ENCODE results near the gene BMP10. TPM values are rescaled to one million over a fixed set of nuclear protein-coding genes. Genes with fewer than 3 reads are reported as not detected.

The BMP10 gene
- total RNA-seq, 1 donor from 2014 or later, result not detected

DNA sequence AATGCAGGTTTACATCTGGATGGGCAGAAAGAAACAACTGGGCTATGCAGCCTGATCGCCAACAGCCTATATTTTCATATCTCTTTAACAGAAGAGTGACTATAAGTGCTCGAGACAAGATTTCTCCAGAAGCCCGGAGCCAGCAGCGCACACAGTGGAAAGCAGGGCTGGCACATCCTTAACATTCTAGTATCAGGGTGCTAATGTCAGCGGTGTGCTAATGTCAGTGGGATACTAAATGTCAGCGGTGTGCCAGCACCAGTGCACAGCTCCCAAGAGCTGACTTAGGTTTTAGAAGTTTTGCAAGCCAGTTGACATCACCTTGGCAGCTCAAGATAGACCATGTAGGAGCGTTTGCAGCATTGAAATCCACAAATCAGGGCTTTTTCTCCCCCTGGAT is 8.3 kb downstream of the BMP10 start:
- no peak overlapping the region for H3K27ac Mint-ChIP-seq (ENCODE audit: unreplicated experiment)
- H3K36me3 Mint-ChIP-seq (ENCODE audit: unreplicated experiment), result no peaks in the 10 kb centered on the region
- TF ChIP-seq, protein P1, sequence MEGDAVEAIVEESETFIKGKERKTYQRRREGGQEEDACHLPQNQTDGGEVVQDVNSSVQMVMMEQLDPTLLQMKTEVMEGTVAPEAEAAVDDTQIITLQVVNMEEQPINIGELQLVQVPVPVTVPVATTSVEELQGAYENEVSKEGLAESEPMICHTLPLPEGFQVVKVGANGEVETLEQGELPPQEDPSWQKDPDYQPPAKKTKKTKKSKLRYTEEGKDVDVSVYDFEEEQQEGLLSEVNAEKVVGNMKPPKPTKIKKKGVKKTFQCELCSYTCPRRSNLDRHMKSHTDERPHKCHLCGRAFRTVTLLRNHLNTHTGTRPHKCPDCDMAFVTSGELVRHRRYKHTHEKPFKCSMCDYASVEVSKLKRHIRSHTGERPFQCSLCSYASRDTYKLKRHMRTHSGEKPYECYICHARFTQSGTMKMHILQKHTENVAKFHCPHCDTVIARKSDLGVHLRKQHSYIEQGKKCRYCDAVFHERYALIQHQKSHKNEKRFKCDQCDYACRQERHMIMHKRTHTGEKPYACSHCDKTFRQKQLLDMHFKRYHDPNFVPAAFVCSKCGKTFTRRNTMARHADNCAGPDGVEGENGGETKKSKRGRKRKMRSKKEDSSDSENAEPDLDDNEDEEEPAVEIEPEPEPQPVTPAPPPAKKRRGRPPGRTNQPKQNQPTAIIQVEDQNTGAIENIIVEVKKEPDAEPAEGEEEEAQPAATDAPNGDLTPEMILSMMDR (IDR thresholded peaks at IDR 0.05), result no peak
- H3K27me3 Mint-ChIP-seq (ENCODE audit: unreplicated experiment), result peaks cover 33% of the 10 kb centered on the region
- H3K9me3 Mint-ChIP-seq (ENCODE audit: unreplicated experiment), result no peaks in the 10 kb centered on the region
- H3K4me3 Mint-ChIP-seq (ENCODE audit: unreplicated experiment), result no peak overlapping the region
- no peaks in the 10 kb centered on the region for H3K4me1 Mint-ChIP-seq (ENCODE audit: unreplicated experiment)
- no peak for DNase-seq (ENCODE audit: extremely low spot score, unreplicated experiment)

DNA sequence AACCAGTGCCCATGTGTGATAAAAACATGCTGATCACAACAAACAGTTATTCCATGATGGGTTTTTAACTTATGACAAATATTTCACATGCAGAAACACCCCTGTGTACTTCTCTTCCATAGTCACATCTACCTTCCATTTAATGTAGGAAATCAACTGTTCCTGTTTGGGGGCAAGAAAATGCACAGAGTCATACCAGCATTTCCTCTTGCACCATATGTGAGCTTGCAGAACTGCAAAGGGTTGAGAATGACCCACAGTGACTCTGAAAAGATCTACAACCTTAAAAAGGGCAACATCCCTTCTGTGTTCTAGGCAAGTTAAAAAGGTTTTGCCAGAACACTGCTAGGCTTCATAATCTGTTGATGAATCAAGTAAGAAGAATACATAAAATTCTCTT is 9.9 kb downstream of the BMP10 start:
- Mint-ChIP-seq H3K4me3 (ENCODE audit: unreplicated experiment) (no peak overlapping the region), H3K4me1 (ENCODE audit: unreplicated experiment) (no peaks in the 10 kb centered on the region), H3K9me3 (ENCODE audit: unreplicated experiment) (no peaks in the 10 kb centered on the region), H3K36me3 (ENCODE audit: unreplicated experiment) (no peaks in the 10 kb centered on the region), H3K27ac (ENCODE audit: unreplicated experiment) (no peak overlapping the region), H3K27me3 (ENCODE audit: unreplicated experiment) (peaks cover 45% of the 10 kb centered on the region)
- TF ChIP-seq, protein P1 (IDR thresholded peaks at IDR 0.05), result no peak
- DNase-seq (ENCODE audit: extremely low spot score, unreplicated experiment), result no peak

DNA sequence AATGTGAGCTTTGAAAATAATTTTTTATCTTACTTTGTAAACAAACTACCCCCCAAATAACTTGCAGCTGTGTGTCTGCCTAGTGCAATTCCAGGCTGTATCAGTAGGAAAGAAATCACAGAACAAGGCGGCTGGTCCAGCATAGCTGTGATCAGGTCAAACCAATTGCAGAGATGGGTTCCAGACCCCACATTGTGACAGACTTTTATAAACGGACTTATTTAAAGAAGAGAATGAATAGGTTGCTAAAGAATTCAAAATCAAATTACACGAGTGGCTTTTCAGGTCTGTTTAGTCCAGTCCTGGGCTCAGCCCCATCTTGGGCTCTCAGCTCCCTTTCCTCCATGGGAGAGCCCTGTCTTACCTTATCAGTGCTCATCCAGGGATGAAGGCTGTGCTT is 11.1 kb downstream of the BMP10 start:
- TF ChIP-seq, protein P1 (IDR thresholded peaks at IDR 0.05), result no peak
- Mint-ChIP-seq H3K4me1 (ENCODE audit: unreplicated experiment) (no peaks in the 10 kb centered on the region), H3K27me3 (ENCODE audit: unreplicated experiment) (peaks cover 48% of the 10 kb centered on the region)

DNA sequence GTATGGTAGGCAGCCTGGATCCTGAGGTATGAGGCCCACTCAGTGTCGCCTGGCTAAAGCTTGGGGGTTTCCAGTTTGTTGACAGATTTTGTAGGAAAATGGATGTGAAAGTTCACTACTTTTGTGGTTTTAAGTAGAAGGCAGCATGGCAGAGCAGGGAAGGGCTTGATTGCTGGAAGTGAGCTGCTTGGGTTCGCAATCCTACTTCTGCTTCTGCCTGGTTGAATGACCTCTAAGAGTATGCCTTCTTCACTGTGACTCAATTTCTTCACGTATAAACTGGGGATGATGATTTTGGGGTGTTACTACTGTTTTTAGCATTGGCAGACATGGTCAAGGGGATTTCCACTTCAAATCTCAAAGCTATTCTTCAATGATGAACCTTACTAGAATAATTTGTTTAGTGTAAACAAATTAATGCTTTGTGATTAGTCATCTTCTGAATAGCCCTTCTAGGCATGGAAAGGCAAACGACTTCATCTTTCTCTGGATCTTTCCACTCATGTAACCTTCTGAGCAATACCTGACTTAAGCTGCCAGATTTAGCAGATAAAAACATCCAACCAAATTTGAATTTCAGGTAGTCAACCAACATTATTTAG is 13.2 kb downstream of the BMP10 start:
- no peak overlapping the region for H3K4me3 Mint-ChIP-seq (ENCODE audit: unreplicated experiment)
- TF ChIP-seq, protein P1 (IDR thresholded peaks at IDR 0.05), result no peak
- H3K36me3 Mint-ChIP-seq (ENCODE audit: unreplicated experiment), result no peaks in the 10 kb centered on the region
- H3K27ac Mint-ChIP-seq (ENCODE audit: unreplicated experiment), result no peak overlapping the region
- DNase-seq (ENCODE audit: extremely low spot score, unreplicated experiment), result no peak
- H3K4me1 Mint-ChIP-seq (ENCODE audit: unreplicated experiment), result no peaks in the 10 kb centered on the region
- peaks cover 49% of the 10 kb centered on the region for H3K27me3 Mint-ChIP-seq (ENCODE audit: unreplicated experiment)
- H3K9me3 Mint-ChIP-seq (ENCODE audit: unreplicated experiment), result no peaks in the 10 kb centered on the region

More for the DNA sequence above, 11.1 kb downstream of the BMP10 start:
- Mint-ChIP-seq H3K9me3 (ENCODE audit: unreplicated experiment) (no peaks in the 10 kb centered on the region), H3K27ac (ENCODE audit: unreplicated experiment) (no peak overlapping the region), H3K36me3 (ENCODE audit: unreplicated experiment) (no peaks in the 10 kb centered on the region), H3K4me3 (ENCODE audit: unreplicated experiment) (no peak overlapping the region)
- DNase-seq (ENCODE audit: extremely low spot score, unreplicated experiment), result no peak

DNA sequence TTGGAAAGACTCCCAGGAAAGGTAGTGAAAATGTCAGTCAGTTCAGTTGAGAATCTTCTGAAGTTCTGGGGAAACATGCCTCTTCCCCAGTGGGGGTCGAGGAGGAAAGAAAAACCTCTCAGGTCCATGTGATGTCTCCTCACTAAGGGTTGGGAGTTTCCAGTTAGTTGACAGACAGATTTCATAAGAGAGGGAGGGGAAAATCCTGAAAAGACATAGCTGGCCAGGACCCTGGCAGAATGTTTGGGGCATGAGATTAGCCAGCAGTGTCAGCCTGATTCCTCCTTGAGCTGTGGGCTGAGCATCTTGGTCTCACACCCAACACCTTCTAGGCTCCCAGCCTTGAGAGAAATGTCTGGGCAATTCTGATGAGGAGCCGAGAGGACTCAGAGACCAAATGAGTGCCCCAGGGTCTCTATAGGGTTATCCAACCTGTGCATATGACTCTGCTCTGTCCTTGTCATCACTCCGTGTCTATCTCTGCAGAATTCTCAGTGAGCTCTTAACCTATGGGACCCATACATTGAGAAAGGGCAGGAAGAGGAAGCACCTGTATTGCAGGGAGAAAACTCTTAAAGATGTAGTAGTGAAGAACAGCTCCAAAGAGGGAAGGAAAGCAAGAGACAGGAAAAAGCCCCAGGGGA is 13.9 kb downstream of the BMP10 start:
- H3K36me3 Mint-ChIP-seq (ENCODE audit: unreplicated experiment), result no peaks in the 10 kb centered on the region
- no peaks in the 10 kb centered on the region for H3K9me3 Mint-ChIP-seq (ENCODE audit: unreplicated experiment)
- H3K27me3 Mint-ChIP-seq (ENCODE audit: unreplicated experiment), result peaks cover 45% of the 10 kb centered on the region
- H3K4me1 Mint-ChIP-seq (ENCODE audit: unreplicated experiment), result no peaks in the 10 kb centered on the region
- no peak for DNase-seq (ENCODE audit: extremely low spot score, unreplicated experiment)
- H3K4me3 Mint-ChIP-seq (ENCODE audit: unreplicated experiment), result no peak overlapping the region
- no peak overlapping the region for H3K27ac Mint-ChIP-seq (ENCODE audit: unreplicated experiment)
- TF ChIP-seq, protein P1 (IDR thresholded peaks at IDR 0.05), result no peak
